DOHH2 (cell line): ENCODE measurements around the gene CT45A2.
"Not testable (repeated sequence)": the region's sequence is repeated elsewhere in the genome, so short reads cannot be mapped to it uniquely, and the experiment has no call there.

Experiments
- H3F3A ChIP-seq: fragments of 200-600 bp; sonication (generic), shearing (Covaris generic); 2 replicates; pipeline ENCODE4 v1.6.0; 2016; ENCODE audit warnings: antibody characterized with exemption, mild to moderate bottlenecking; ENCODE audit not compliant: control insufficient read depth, insufficient read depth
- H3K27ac ChIP-seq: fragments of 200-600 bp; sonication (generic); 2 replicates; pipeline ENCODE4 v1.5.1; 2014; ENCODE audit warnings: low read depth, mild to moderate bottlenecking, low read length, moderate library complexity
- H3K27me3 ChIP-seq: fragments of 200-600 bp; sonication (generic); 2 replicates; pipeline ENCODE4 v1.6.1; 2014; ENCODE audit warnings: mild to moderate bottlenecking, low read length, mixed read lengths; ENCODE audit not compliant: control insufficient read depth
- H3K36me3 ChIP-seq: fragments of 200-600 bp; sonication (generic); 2 replicates; pipeline ENCODE4 v1.6.1; 2014; ENCODE audit warnings: mild to moderate bottlenecking, low read length, moderate library complexity, mixed read lengths; ENCODE audit not compliant: control insufficient read depth
- H3K4me1 ChIP-seq: fragments of 200-600 bp; sonication (generic); 2 replicates; pipeline ENCODE4 v1.6.1; 2014; ENCODE audit warnings: mild to moderate bottlenecking, low read length, mixed read lengths; ENCODE audit not compliant: control insufficient read depth
- H3K4me2 ChIP-seq: fragments of 200-600 bp; sonication (generic); 2 replicates; pipeline ENCODE4 v1.6.0; 2014; ENCODE audit warnings: mild to moderate bottlenecking, low read length, moderate library complexity
- H3K4me3 ChIP-seq: fragments of 200-600 bp; sonication (generic); 2 replicates; pipeline ENCODE4 v1.5.1; 2014; ENCODE audit warnings: mild to moderate bottlenecking, low read length, mixed read lengths
- H3K79me2 ChIP-seq: fragments of 200-600 bp; sonication (generic); 2 replicates; pipeline ENCODE4 v1.6.1; 2014; ENCODE audit warnings: mild to moderate bottlenecking, low read length, mixed read lengths; ENCODE audit not compliant: control insufficient read depth
- H3K9me2 ChIP-seq: fragments of 200-600 bp; sonication (generic); replicated peaks from 2 replicates; pipeline ENCODE4 v1.6.1; 2014; ENCODE audit warnings: mild to moderate bottlenecking, low read length, mixed read lengths; ENCODE audit not compliant: control insufficient read depth
- H3K9me3 ChIP-seq: fragments of 200-600 bp; sonication (generic); 2 replicates; pipeline ENCODE4 v1.6.1; 2014; ENCODE audit warnings: antibody characterized with exemption, low read length, mixed read lengths; ENCODE audit not compliant: control insufficient read depth, insufficient read depth
- H4K20me1 ChIP-seq: fragments of 200-600 bp; sonication (generic); 2 replicates; pipeline ENCODE4 v1.6.0; 2014; ENCODE audit warnings: low read depth, mild to moderate bottlenecking, antibody characterized with exemption, low read length, moderate library complexity; ENCODE audit not compliant: control insufficient read depth, insufficient read depth

Gene CT45A2, protein sequence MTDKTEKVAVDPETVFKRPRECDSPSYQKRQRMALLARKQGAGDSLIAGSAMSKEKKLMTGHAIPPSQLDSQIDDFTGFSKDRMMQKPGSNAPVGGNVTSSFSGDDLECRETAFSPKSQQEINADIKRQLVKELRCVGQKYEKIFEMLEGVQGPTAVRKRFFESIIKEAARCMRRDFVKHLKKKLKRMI

DNA sequence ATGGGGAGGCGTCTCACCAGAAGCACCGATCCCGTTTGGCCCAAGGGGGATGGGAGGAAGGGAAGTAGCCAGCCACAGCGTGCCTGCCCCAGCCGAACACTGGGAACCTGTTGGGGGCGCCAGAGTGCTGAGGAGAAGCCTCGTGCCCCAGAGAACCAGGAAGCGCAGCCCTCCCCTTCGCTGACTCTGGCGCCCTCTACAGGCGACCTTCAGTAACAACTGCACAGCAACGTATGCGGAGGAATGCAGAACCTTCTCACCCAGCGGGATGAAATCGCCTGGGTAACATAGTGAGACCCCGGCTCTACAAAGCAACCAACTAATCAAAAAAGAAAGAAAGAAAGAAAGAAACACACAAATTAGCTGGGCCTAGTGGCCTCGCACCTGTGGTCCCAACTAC lies at the start of gene CT45A2:
CT45A2 (minus strand) TSS at position 101 of the 400 bp plus-strand sequence. CDS start 3,747 bp downstream, outside the sequence.
- not testable (repeated sequence) for H3K4me2 ChIP-seq, H3K4me3 ChIP-seq, H3K27ac ChIP-seq, H3K36me3 ChIP-seq, H4K20me1 ChIP-seq, H3K79me2 ChIP-seq, H3F3A ChIP-seq, H3K4me1 ChIP-seq, H3K9me3 ChIP-seq, H3K27me3 ChIP-seq, H3K9me2 ChIP-seq

DNA sequence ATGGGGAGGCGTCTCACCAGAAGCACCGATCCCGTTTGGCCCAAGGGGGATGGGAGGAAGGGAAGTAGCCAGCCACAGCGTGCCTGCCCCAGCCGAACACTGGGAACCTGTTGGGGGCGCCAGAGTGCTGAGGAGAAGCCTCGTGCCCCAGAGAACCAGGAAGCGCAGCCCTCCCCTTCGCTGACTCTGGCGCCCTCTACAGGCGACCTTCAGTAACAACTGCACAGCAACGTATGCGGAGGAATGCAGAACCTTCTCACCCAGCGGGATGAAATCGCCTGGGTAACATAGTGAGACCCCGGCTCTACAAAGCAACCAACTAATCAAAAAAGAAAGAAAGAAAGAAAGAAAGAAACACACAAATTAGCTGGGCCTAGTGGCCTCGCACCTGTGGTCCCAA lies 34.6 kb upstream of the CT45A2 start, which contains the start of gene CT45A8:
CT45A8 (minus strand) TSS at position 101 of the 400 bp plus-strand sequence. CDS start 3,755 bp downstream, outside the sequence.
- H3K79me2 ChIP-seq, H3F3A ChIP-seq, H3K27me3 ChIP-seq, H3K9me3 ChIP-seq, H3K4me2 ChIP-seq, H4K20me1 ChIP-seq, H3K4me3 ChIP-seq, H3K36me3 ChIP-seq, H3K9me2 ChIP-seq, H3K4me1 ChIP-seq, H3K27ac ChIP-seq: not testable (repeated sequence)

DNA sequence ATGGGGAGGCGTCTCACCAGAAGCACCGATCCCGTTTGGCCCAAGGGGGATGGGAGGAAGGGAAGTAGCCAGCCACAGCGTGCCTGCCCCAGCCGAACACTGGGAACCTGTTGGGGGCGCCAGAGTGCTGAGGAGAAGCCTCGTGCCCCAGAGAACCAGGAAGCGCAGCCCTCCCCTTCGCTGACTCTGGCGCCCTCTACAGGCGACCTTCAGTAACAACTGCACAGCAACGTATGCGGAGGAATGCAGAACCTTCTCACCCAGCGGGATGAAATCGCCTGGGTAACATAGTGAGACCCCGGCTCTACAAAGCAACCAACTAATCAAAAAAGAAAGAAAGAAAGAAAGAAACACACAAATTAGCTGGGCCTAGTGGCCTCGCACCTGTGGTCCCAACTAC lies 17.4 kb upstream of the CT45A2 start, which contains the start of gene CT45A7:
CT45A7 (minus strand) TSS at position 101 of the 400 bp plus-strand sequence. CDS start 3,747 bp downstream, outside the sequence.
- not testable (repeated sequence) for H3K4me2 ChIP-seq, H3K79me2 ChIP-seq, H3F3A ChIP-seq, H3K4me3 ChIP-seq, H3K36me3 ChIP-seq, H3K4me1 ChIP-seq, H3K27me3 ChIP-seq, H3K9me2 ChIP-seq, H3K27ac ChIP-seq, H3K9me3 ChIP-seq, H4K20me1 ChIP-seq

DNA sequence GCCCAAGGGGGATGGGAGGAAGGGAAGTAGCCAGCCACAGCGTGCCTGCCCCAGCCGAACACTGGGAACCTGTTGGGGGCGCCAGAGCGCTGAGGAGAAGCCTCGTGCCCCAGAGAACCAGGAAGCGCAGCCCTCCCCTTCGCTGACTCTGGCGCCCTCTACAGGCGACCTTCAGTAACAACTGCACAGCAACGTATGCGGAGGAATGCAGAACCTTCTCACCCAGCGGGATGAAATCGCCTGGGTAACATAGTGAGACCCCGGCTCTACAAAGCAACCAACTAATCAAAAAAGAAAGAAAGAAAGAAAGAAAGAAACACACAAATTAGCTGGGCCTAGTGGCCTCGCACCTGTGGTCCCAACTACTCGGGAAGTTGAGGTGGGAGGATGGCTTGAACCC lies 17.1 kb downstream of the CT45A2 start, which contains the start of gene CT45A6:
CT45A6 (minus strand) TSS at position 101 of the 400 bp plus-strand sequence. CDS start 3,794 bp downstream, outside the sequence.
- H4K20me1 ChIP-seq, H3K9me3 ChIP-seq, H3K9me2 ChIP-seq, H3K36me3 ChIP-seq, H3F3A ChIP-seq, H3K4me1 ChIP-seq, H3K27ac ChIP-seq, H3K4me3 ChIP-seq, H3K27me3 ChIP-seq, H3K79me2 ChIP-seq, H3K4me2 ChIP-seq: not testable (repeated sequence)

DNA sequence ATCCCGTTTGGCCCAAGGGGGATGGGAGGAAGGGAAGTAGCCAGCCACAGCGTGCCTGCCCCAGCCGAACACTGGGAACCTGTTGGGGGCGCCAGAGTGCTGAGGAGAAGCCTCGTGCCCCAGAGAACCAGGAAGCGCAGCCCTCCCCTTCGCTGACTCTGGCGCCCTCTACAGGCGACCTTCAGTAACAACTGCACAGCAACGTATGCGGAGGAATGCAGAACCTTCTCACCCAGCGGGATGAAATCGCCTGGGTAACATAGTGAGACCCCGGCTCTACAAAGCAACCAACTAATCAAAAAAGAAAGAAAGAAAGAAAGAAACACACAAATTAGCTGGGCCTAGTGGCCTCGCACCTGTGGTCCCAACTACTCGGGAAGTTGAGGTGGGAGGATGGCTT lies 34.4 kb downstream of the CT45A2 start, which contains the start of gene CT45A5:
CT45A5 (minus strand) TSS at position 101 of the 400 bp plus-strand sequence. CDS start 3,774 bp downstream, outside the sequence.
- not testable (repeated sequence) for H3K27ac ChIP-seq, H4K20me1 ChIP-seq, H3K36me3 ChIP-seq, H3K4me1 ChIP-seq, H3K4me3 ChIP-seq, H3K9me2 ChIP-seq, H3K27me3 ChIP-seq, H3K79me2 ChIP-seq, H3K9me3 ChIP-seq, H3F3A ChIP-seq, H3K4me2 ChIP-seq

DNA sequence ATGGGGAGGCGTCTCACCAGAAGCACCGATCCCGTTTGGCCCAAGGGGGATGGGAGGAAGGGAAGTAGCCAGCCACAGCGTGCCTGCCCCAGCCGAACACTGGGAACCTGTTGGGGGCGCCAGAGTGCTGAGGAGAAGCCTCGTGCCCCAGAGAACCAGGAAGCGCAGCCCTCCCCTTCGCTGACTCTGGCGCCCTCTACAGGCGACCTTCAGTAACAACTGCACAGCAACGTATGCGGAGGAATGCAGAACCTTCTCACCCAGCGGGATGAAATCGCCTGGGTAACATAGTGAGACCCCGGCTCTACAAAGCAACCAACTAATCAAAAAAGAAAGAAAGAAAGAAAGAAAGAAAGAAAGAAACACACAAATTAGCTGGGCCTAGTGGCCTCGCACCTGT lies 51.7 kb downstream of the CT45A2 start, which contains the start of gene CT45A3:
CT45A3 (minus strand) TSS at position 101 of the 400 bp plus-strand sequence. CDS start 3,747 bp downstream, outside the sequence.
- H3K9me2 ChIP-seq, H3K9me3 ChIP-seq, H3K4me2 ChIP-seq, H3K36me3 ChIP-seq, H3F3A ChIP-seq, H3K27me3 ChIP-seq, H3K79me2 ChIP-seq, H3K4me1 ChIP-seq, H3K4me3 ChIP-seq, H4K20me1 ChIP-seq, H3K27ac ChIP-seq: not testable (repeated sequence)
